ENCODE data around the gene ERCC8.

Gene ERCC8

GRCh38 chr5:60944904-60945812 lies at the start of gene ERCC8, which contains the start of gene NDUFAF2 (continued):
- no peak for TF ChIP-seq ZNF292 (tag by site-specific recombination; IDR thresholded peaks at IDR 0.05; ENCODE audit: borderline replicate concordance, low read depth)
- TF ChIP-seq ZBTB17 (tag by site-specific recombination; IDR thresholded peaks at IDR 0.05) = peak; percentile 38; the same call in 1 of the 2 replicates
- TF ChIP-seq KLF10 (tag by site-specific recombination; IDR thresholded peaks at IDR 0.05) = no peak; the same call in 1 of the 2 replicates
- TF ChIP-seq PATZ1 (tag by site-specific recombination; IDR thresholded peaks at IDR 0.05) = peak; percentile 38; the same call in 1 of the 2 replicates
- no peak for TF ChIP-seq ZNF274 (IDR thresholded peaks at IDR 0.05; ENCODE audit: low read length)
- no peak for TF ChIP-seq ZNF274 (tag by site-specific recombination; IDR thresholded peaks at IDR 0.05; ENCODE audit: borderline replicate concordance)
- 0 out of 2 replicates have a peak, but pooled peaks have one; percentile 15 for TF ChIP-seq ZSCAN30 (tag by site-specific recombination; IDR thresholded peaks at IDR 0.05)
- TF ChIP-seq, protein P1, sequence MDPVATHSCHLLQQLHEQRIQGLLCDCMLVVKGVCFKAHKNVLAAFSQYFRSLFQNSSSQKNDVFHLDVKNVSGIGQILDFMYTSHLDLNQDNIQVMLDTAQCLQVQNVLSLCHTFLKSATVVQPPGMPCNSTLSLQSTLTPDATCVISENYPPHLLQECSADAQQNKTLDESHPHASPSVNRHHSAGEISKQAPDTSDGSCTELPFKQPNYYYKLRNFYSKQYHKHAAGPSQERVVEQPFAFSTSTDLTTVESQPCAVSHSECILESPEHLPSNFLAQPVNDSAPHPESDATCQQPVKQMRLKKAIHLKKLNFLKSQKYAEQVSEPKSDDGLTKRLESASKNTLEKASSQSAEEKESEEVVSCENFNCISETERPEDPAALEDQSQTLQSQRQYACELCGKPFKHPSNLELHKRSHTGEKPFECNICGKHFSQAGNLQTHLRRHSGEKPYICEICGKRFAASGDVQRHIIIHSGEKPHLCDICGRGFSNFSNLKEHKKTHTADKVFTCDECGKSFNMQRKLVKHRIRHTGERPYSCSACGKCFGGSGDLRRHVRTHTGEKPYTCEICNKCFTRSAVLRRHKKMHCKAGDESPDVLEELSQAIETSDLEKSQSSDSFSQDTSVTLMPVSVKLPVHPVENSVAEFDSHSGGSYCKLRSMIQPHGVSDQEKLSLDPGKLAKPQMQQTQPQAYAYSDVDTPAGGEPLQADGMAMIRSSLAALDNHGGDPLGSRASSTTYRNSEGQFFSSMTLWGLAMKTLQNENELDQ (tag by site-specific recombination; IDR thresholded peaks at IDR 0.05; ENCODE audit: low read depth) = no peak
- TF ChIP-seq ZNF366 (tag by site-specific recombination; conservative IDR thresholded peaks at IDR 0.05) = peak; percentile 37; the same call in 1 of the 2 replicates
- TF ChIP-seq ZNF560 (tag by site-specific recombination; IDR thresholded peaks at IDR 0.05; ENCODE audit: borderline replicate concordance) = no peak
- no peak for TF ChIP-seq ZBTB7A (tag by site-specific recombination; IDR thresholded peaks at IDR 0.05; ENCODE audit: low read depth)
- no peak for TF ChIP-seq ZNF114 (tag by site-specific recombination; IDR thresholded peaks at IDR 0.05)
- TF ChIP-seq KLF7 (tag by site-specific recombination; IDR thresholded peaks at IDR 0.05; ENCODE audit: borderline replicate concordance) = 0 out of 2 replicates have a peak, but pooled peaks have one; percentile 85
- TF ChIP-seq, protein P2, sequence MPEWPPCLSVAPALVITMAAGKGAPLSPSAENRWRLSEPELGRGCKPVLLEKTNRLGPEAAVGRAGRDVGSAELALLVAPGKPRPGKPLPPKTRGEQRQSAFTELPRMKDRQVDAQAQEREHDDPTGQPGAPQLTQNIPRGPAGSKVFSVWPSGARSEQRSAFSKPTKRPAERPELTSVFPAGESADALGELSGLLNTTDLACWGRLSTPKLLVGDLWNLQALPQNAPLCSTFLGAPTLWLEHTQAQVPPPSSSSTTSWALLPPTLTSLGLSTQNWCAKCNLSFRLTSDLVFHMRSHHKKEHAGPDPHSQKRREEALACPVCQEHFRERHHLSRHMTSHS (tag by site-specific recombination; IDR thresholded peaks at IDR 0.05) = no peak
- TF ChIP-seq ZNF558 (tag by site-specific recombination; IDR thresholded peaks at IDR 0.05) = no peak
- no peak for TF ChIP-seq TSHZ1 (tag by site-specific recombination; IDR thresholded peaks at IDR 0.05; ENCODE audit: borderline replicate concordance)
- TF ChIP-seq ZNF768 (tag by site-specific recombination; IDR thresholded peaks at IDR 0.05) = no peak
- no peak for TF ChIP-seq PRDM4 (tag by site-specific recombination; IDR thresholded peaks at IDR 0.05)
- TF ChIP-seq, protein P3, sequence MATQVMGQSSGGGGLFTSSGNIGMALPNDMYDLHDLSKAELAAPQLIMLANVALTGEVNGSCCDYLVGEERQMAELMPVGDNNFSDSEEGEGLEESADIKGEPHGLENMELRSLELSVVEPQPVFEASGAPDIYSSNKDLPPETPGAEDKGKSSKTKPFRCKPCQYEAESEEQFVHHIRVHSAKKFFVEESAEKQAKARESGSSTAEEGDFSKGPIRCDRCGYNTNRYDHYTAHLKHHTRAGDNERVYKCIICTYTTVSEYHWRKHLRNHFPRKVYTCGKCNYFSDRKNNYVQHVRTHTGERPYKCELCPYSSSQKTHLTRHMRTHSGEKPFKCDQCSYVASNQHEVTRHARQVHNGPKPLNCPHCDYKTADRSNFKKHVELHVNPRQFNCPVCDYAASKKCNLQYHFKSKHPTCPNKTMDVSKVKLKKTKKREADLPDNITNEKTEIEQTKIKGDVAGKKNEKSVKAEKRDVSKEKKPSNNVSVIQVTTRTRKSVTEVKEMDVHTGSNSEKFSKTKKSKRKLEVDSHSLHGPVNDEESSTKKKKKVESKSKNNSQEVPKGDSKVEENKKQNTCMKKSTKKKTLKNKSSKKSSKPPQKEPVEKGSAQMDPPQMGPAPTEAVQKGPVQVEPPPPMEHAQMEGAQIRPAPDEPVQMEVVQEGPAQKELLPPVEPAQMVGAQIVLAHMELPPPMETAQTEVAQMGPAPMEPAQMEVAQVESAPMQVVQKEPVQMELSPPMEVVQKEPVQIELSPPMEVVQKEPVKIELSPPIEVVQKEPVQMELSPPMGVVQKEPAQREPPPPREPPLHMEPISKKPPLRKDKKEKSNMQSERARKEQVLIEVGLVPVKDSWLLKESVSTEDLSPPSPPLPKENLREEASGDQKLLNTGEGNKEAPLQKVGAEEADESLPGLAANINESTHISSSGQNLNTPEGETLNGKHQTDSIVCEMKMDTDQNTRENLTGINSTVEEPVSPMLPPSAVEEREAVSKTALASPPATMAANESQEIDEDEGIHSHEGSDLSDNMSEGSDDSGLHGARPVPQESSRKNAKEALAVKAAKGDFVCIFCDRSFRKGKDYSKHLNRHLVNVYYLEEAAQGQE (tag by site-specific recombination; IDR thresholded peaks at IDR 0.05) = 0 out of 2 replicates have a peak, but pooled peaks have one; percentile 15
- TF ChIP-seq, protein P4, sequence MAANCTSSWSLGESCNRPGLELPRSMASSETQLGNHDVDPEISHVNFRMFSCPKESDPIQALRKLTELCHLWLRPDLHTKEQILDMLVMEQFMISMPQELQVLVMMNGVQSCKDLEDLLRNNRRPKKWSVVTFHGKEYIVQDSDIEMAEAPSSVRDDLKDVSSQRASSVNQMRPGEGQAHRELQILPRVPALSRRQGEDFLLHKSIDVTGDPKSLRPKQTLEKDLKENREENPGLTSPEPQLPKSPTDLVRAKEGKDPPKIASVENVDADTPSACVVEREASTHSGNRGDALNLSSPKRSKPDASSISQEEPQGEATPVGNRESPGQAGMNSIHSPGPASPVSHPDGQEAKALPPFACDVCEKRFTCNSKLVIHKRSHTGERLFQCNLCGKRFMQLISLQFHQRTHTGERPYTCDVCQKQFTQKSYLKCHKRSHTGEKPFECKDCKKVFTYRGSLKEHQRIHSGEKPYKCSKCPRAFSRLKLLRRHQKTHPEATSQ (tag by site-specific recombination; IDR thresholded peaks at IDR 0.05) = no peak
- no peak for TF ChIP-seq ZNF19 (tag by site-specific recombination; IDR thresholded peaks at IDR 0.05; ENCODE audit: low read depth)
